HUES64 (cell line): ENCODE results near the gene ATXN2L. TPM values are rescaled to one million over a fixed set of nuclear protein-coding genes. Genes with fewer than 3 reads are reported as not detected.
"Not testable (repeated sequence)": the region's sequence is repeated elsewhere in the genome, so short reads cannot be mapped to it uniquely, and the experiment has no call there.

Experiments used
- H3K27ac ChIP-seq: 2 replicates; pipeline ENCODE4 v1.7.0; 2013; ENCODE audit warnings: low read depth, low read length, inconsistent platforms
- H3K27me3 ChIP-seq: 2 replicates; pipeline ENCODE4 v1.6.1; 2013; ENCODE audit warnings: mild to moderate bottlenecking, low read length; ENCODE audit not compliant: insufficient read depth
- H3K36me3 ChIP-seq: 2 replicates; pipeline ENCODE4 v1.6.1; 2013; ENCODE audit warnings: mild to moderate bottlenecking, low read length; ENCODE audit not compliant: insufficient read depth
- H3K4me1 ChIP-seq: 2 replicates; pipeline ENCODE4 v1.6.1; 2013; ENCODE audit warnings: mild to moderate bottlenecking, low read length, moderate library complexity; ENCODE audit not compliant: insufficient read depth
- H3K4me3 ChIP-seq: 2 replicates; pipeline ENCODE4 v1.5.1; 2013; ENCODE audit warnings: mild to moderate bottlenecking, low read length, moderate library complexity
- H3K9ac ChIP-seq: 2 replicates; pipeline ENCODE4 v1.6.1; 2013; ENCODE audit warnings: mild to moderate bottlenecking, low read depth, low read length
- H3K9me3 ChIP-seq: 2 replicates; pipeline ENCODE4 v1.6.1; 2013; ENCODE audit warnings: low read depth, low read length; ENCODE audit not compliant: insufficient read depth
- WGBS: fragments of 150-250, 120-280 bp; methylation state at CpG from one replicate; pipeline ENCODE4 v1.1.7; 2013; ENCODE audit warnings: missing lambda C conversion rate; 5-methylcytosine and 5-hydroxymethylcytosine counted together
- polyA plus RNA-seq, 2 experiments: library from polyadenylated mRNA; stranded (reverse); fragments of 50-300 nt; gene quantifications; one replicate each; pipeline ENCODE4 v1.2.3, GENCODE V29; 2013

ATXN2L gene, protein sequence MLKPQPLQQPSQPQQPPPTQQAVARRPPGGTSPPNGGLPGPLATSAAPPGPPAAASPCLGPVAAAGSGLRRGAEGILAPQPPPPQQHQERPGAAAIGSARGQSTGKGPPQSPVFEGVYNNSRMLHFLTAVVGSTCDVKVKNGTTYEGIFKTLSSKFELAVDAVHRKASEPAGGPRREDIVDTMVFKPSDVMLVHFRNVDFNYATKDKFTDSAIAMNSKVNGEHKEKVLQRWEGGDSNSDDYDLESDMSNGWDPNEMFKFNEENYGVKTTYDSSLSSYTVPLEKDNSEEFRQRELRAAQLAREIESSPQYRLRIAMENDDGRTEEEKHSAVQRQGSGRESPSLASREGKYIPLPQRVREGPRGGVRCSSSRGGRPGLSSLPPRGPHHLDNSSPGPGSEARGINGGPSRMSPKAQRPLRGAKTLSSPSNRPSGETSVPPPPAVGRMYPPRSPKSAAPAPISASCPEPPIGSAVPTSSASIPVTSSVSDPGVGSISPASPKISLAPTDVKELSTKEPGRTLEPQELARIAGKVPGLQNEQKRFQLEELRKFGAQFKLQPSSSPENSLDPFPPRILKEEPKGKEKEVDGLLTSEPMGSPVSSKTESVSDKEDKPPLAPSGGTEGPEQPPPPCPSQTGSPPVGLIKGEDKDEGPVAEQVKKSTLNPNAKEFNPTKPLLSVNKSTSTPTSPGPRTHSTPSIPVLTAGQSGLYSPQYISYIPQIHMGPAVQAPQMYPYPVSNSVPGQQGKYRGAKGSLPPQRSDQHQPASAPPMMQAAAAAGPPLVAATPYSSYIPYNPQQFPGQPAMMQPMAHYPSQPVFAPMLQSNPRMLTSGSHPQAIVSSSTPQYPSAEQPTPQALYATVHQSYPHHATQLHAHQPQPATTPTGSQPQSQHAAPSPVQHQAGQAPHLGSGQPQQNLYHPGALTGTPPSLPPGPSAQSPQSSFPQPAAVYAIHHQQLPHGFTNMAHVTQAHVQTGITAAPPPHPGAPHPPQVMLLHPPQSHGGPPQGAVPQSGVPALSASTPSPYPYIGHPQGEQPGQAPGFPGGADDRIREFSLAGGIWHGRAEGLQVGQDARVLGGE
- polyA plus RNA-seq (2013, experiment 1 of 2): 149 TPM
- polyA plus RNA-seq (2013, experiment 2 of 2): 160 TPM

DNA sequence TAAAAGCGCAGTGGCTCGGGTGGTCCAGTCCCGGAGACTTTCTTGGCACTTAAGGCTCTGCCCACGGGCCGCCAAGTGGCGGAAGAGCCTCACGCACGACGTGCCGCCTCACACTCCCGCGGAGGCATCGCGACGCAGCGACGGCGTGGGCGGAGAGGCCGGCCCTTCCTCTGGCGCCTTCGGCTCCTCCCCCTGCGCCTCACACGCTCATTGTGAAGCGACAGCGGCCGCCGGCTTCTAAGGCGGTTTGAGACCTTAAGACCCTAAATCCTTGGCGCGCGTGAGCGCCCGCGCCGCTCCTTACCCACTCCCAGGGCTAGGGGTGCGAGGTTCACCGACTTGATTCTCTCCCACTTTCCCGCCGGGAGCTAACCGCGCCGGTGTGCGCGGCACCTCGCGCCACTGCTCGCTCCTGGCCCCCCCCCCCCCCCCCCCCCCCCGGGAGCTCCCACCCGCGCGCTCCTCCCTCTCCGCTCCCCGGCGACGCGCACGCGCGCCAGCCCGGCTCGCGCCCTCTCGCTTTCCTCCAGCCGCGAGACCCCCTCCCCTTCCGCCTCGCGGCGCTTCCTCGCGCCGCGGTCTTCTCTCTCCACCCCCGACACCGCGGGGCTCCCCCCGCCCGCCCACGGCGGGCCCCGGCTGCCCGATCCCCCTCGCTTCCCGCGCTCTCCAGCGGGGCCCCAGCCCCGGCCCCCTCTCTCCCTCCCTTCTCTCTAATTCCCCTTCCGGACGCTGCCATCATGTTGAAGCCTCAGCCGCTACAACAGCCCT lies at the start of gene ATXN2L:
ATXN2L (plus strand) TSS at position 480 of the 771 bp plus-strand sequence; CDS start at position 741, 261 bp downstream.
- H3K27me3 ChIP-seq: no peaks in the 10 kb centered on the region
- H3K4me3 ChIP-seq: peak within 1 kb of the TSS; percentile 93
- H3K36me3 ChIP-seq: peaks cover 34% of the 10 kb centered on the region
- H3K9me3 ChIP-seq: no peaks in the 10 kb centered on the region
- H3K9ac ChIP-seq: peak within 1 kb of the TSS; percentile 97
- H3K27ac ChIP-seq: peak within 1 kb of the TSS; percentile 99
- WGBS: under 1% methylated on average over 84 of the region's 91 CpGs
- H3K4me1 ChIP-seq: peaks cover 9% of the 10 kb centered on the region; the same call in 1 of the 2 replicates

DNA sequence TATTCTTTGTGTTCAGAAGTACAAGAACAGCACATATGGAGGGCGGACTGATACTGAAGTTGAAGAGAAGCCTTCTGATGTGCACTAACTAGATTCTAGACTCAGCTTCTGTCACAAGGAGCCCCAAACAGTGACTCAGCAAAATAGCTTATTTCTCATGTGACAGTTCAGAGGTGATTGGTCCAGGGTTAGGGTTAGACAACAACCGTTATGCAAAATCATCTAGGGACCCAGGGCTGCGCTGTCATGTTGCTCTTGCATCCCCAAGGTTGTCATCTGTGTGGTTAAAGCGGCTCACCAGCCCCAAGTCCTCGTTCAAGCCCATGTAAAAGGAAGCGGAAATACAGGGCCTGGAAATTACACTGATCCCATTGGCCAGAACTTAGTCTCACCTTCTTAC lies 41.1 kb upstream of the ATXN2L start:
- H3K27me3 ChIP-seq, H3K27ac ChIP-seq, H3K9me3 ChIP-seq, H3K36me3 ChIP-seq, H3K4me3 ChIP-seq, H3K4me1 ChIP-seq, H3K9ac ChIP-seq: not testable (repeated sequence)
- WGBS: no CpG with 5 or more reads among the region's 6 CpGs

DNA sequence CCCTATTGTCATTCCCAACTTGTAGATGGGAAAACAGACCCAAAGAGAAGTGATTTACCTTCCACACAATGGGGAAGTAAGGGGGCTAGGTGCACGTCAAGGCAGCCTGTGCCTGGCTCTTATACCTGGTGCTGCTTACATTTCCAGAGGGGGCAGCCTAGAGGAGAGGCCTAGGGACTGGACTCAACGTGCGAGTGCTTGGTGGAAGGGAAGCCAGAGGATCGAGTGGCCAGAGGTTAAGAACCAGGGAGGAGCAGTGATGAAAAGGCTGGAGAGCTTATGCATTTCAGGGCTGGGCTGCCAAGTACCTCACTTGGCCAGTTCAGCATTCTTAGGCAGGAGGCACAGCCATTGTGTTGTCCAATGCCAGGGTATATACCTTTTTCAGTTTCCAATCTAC lies 40.4 kb upstream of the ATXN2L start:
- not testable (repeated sequence) for H3K4me1 ChIP-seq, H3K27me3 ChIP-seq, H3K9ac ChIP-seq, H3K36me3 ChIP-seq, H3K4me3 ChIP-seq, H3K27ac ChIP-seq, H3K9me3 ChIP-seq
- no CpG with 5 or more reads among the region's 4 CpGs for WGBS

DNA sequence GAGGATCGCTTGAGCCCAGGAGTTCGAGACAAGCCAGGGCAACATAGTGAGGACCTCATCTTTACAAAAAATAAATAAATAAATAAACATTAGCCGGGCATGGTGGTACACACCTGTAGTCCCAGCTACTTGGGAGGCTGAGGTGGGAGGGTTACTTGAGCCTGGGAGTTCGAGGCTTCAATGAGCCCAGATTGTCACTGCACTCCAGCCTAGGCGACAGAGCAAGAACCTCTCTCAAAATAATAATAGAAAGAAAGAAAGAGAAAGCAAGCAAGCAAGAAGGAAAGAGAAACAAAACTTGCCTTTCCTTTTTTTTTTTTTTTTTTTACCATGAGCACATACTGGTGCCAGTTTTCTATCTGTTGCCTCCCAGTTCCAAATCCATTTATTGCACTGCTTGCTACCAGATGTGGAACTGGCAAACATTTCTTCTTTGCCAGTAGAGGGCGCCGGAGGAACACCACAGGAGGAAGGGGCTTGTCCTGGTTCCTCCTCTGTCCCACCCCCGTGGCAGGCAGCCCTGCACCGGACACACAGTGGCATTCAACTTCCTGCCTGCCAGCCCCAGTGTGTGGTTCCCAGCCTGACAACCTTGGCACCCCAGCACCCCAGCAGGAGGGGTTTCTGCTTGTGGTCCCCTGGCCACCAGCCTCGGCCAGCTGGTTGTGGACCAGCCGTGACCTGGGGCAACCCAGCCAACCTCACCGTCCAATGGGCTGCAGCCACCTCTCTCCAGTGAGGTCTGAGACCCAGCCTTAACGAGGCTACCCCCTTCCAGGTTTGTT lies 20.4 kb upstream of the ATXN2L start:
- not testable (repeated sequence) for H3K4me1 ChIP-seq, H3K36me3 ChIP-seq, H3K27me3 ChIP-seq, H3K9ac ChIP-seq, H3K4me3 ChIP-seq, H3K9me3 ChIP-seq, H3K27ac ChIP-seq
- WGBS: no CpG with 5 or more reads among the region's 13 CpGs

DNA sequence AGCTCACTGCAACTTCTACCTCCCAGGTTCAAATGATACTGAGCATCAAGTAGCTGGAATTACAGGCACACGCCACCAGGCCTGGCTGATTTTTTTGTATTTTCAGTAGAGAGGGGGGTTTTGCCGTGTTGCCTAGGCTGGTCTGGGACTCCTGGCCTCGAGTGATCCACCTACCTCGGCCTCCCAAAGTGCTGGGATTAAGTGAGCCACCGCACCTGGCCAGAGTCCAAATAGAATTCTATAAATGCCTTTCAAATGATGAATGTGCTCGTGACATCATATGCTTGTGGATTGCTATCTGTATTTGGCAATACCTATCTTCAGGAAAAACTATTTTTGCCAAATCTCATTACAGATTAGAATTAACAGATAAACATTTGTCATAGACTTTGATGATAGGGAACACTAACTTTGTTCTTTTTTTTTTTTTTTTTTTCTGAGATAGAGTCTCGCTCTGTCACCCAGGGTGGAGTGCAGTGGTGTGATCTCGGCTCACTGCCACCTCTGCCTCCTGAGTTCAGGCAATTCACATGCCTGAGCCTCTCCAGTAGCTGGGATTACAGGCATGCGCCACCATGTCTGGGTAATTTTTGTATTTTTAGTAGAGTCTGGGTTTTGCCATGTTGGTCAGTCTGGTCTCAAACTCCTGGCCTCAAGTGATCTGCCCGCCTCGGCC lies 15.2 kb upstream of the ATXN2L start:
- H3K27ac ChIP-seq, H3K9me3 ChIP-seq, H3K9ac ChIP-seq, H3K4me3 ChIP-seq, H3K4me1 ChIP-seq, H3K27me3 ChIP-seq, H3K36me3 ChIP-seq: not testable (repeated sequence)
- no CpG with 5 or more reads among the region's 11 CpGs for WGBS

DNA sequence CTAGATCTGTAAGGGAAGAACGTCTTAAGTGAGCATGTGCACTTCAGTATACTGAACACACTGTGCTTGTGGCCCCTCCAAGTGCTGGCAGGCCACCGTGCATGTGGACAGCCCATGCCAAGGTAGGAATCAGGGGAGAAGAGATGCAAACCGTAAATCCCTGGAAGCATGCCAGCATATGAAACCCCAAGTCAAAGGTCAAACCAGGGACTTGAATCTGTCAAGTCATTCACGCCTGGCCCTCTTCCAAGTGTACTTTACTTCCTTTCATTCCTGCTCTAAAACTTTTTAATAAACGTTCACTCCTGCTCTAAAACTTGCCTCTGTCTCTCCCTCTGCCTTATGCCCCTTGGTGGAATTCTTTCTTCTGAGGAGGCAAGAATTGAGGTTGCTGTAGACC lies 2.8 kb upstream of the ATXN2L start:
- Histone ChIP-seq H3K4me1 (peaks cover 1% of the 10 kb centered on the region; the same call in 1 of the 2 replicates), H3K36me3 (peaks cover 7% of the 10 kb centered on the region), H3K27me3 (no peaks in the 10 kb centered on the region), H3K9me3 (no peaks in the 10 kb centered on the region), H3K9ac (no peak overlapping the region), H3K4me3 (no peak overlapping the region), H3K27ac (no peak overlapping the region)
- WGBS: 93% methylated on average over 5 of the region's 5 CpGs

DNA sequence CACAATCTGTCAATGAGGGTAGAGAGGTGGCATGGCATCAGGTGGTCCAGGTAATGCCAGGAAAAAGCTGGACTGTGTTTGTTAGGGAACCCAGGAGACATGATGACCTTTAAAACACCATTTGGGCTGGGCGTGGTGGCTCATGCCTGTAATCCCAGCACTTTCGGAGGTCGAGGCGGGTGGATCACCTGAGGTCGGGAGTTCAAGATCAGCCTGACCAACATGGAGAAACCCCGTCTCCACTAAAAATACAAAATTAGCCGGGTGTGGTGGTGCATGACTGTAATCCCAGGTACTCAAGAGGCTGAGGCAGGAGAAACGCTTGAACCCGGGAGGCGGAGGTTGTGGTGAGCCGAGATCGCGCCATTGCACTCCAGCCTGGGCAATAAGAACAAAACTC lies 2.3 kb upstream of the ATXN2L start:
- not testable (repeated sequence) for H3K9ac ChIP-seq, H3K27me3 ChIP-seq, H3K4me3 ChIP-seq, H3K27ac ChIP-seq, H3K4me1 ChIP-seq, H3K9me3 ChIP-seq
- H3K36me3 ChIP-seq: peaks cover 13% of the 10 kb centered on the region
- 99% methylated on average over 13 of the region's 13 CpGs for WGBS

DNA sequence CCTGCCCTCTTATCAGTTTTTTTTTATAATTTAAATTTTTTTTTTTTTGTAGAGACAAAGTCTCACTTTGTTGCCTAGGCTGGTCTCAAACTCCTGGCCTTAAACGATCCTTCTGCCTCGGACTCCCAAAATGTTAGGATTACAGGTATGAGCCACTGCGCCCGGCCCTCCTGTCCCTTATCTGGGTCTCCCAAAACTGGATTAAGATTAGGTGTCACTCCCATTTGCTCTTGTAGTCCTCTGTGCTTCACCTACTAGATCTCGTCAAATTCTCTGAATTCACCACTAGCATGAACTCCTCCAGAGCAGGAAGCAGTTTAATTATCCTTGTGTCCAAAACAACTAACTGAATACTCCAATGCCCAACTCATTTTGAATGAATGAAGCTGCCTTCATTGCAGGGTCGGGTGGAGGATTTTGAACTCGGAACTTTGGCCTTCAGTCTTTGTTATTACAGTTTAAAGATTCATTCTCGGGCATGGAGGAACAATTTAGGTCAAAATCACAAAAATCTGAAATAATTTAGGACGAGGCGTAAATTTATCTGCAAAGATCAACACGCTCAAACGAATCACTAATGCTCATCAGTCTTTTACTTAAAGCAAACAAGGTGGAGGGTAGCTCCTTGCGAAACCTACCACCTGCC lies 802 bp upstream of the ATXN2L start:
- WGBS: 41% methylated on average over 13 of the region's 13 CpGs
- H3K27me3 ChIP-seq: no peaks in the 10 kb centered on the region
- H3K4me1 ChIP-seq: peaks cover 9% of the 10 kb centered on the region; the same call in 1 of the 2 replicates
- H3K9me3 ChIP-seq: no peaks in the 10 kb centered on the region
- H3K4me3 ChIP-seq: peak overlapping the region; percentile 93
- peak overlapping the region; percentile 97 for H3K9ac ChIP-seq
- H3K27ac ChIP-seq: peak overlapping the region; percentile 99
- peaks cover 27% of the 10 kb centered on the region for H3K36me3 ChIP-seq

DNA sequence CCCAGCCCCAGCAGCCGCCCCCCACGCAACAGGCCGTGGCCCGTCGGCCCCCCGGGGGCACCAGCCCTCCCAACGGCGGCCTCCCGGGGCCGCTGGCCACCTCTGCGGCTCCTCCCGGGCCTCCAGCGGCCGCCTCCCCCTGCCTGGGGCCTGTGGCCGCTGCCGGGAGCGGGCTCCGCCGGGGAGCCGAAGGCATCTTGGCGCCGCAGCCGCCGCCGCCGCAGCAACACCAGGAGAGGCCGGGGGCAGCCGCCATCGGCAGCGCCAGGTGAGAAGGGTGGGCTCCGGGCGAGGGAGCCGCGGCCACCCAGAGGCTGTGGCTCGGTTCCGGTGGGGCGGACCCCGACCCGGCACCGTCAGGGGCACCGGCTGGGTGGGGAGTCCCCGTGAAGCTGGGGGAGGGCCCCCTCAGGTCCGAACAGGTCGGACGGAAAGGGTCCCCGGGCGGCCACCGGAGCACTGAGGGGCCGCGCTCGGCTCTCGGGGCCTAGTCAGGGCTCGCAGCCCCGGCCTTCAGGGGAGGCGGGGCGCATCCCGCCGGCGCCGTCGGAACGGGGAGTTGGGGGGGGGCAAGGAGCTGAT lies 583 bp downstream of the ATXN2L start:
- peak overlapping the region; percentile 99 for H3K27ac ChIP-seq
- peak overlapping the region; percentile 93 for H3K4me3 ChIP-seq
- H3K36me3 ChIP-seq: peaks cover 41% of the 10 kb centered on the region
- H3K9me3 ChIP-seq: no peaks in the 10 kb centered on the region
- WGBS: under 1% methylated on average over 62 of the region's 62 CpGs
- peaks cover 9% of the 10 kb centered on the region; the same call in 1 of the 2 replicates for H3K4me1 ChIP-seq
- H3K27me3 ChIP-seq: no peaks in the 10 kb centered on the region
- H3K9ac ChIP-seq: peak overlapping the region; percentile 97
